ENCODE measurements around the gene CYP4F12.

The CYP4F12 gene

GRCh38 chr19:15714638-15715037 is 41.8 kb downstream of the CYP4F12 start:
- no peak for DNase-seq (ENCODE audit: low read depth in 3 of 3)

GRCh38 chr19:15715642-15716041 is 42.8 kb downstream of the CYP4F12 start:
- no peak for DNase-seq (ENCODE audit: low read depth in 3 of 3)

- DNase-seq (ENCODE audit: low read depth in 3 of 3): no peak
Measured at GRCh38 chr19:15717809-15718208, 44.9 kb downstream of the CYP4F12 start.

- DNase-seq (ENCODE audit: low read depth in 3 of 3): no peak
Measured at GRCh38 chr19:15721268-15721667, 48.4 kb downstream of the CYP4F12 start.

GRCh38 chr19:15722956-15723355 is 50.1 kb downstream of the CYP4F12 start:
- no peak for DNase-seq (ENCODE audit: low read depth in 3 of 3)

- DNase-seq (ENCODE audit: low read depth in 3 of 3): no peak
Measured at GRCh38 chr19:15727724-15728123, 54.8 kb downstream of the CYP4F12 start, which contains the start of gene OR10H2. Gene OR10H2, plus strand, starts transcription at chr19:15728024. Its CDS starts 20 bp downstream, at chr19:15728044.

- no peak for DNase-seq (ENCODE audit: low read depth in 3 of 3)
Measured at GRCh38 chr19:15730538-15730937, 57.7 kb downstream of the CYP4F12 start.

- no peak for DNase-seq (ENCODE audit: low read depth in 3 of 3)
Measured at GRCh38 chr19:15732388-15732787, 59.5 kb downstream of the CYP4F12 start.

GRCh38 chr19:15733895-15734294 is 61.0 kb downstream of the CYP4F12 start:
- no peak for DNase-seq (ENCODE audit: low read depth in 3 of 3)

- no peak for DNase-seq (ENCODE audit: low read depth in 3 of 3)
Measured at GRCh38 chr19:15737722-15738121, 64.8 kb downstream of the CYP4F12 start, which contains the start of gene OR10H3. Gene OR10H3, plus strand, starts transcription at chr19:15737985. Its CDS starts 3,408 bp downstream, at chr19:15741393.

- DNase-seq (ENCODE audit: low read depth in 3 of 3): no peak
Measured at GRCh38 chr19:15740785-15741184, 67.9 kb downstream of the CYP4F12 start.

Data from stimulated activated CD4-positive, alpha-beta T cell treated with anti-CD3 and anti-CD28 coated beads, TNF-alpha, amount 100 ng/mL, for 48 hours (primary cell).